ENCODE results near the gene DAPK1.

Gene DAPK1

DNA sequence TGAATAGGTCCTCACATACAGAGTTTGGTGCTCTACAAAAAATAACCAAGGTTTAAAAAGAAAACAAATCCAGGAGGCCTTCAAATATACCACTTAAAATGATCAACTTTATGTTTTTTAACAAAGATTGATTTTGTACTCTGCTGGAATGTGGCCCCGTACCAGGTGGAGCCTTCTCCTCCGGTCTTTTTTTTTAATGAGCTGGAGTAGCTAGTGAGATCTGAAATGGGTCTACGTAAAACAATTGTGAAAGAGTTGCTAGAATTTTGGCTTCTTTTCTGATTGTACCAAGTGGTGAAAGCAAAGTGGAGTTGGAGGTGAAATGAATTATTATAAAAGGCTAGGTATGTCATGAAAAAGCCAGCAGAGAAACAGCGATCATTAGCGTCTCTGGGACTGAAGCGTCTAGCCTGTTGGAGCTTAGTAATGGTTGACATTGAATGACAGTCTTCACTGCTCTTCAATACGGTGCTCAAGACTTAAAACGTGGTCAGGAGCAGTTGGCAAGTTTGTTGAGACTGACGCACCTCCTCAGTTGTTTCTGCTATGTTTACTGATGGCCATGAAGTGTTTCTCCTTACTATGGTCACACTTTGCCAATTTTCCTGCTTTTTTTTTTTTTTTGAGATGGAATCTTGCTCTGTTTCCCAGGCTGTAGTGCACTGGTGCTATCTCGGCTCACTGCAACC lies 84.4 kb downstream of the DAPK1 start:
- H3K27me3 Mint-ChIP-seq (ENCODE audit: low read depth): no peaks in the 10 kb centered on the region

GRCh38 chr9:87584326-87584725 lies 86.7 kb downstream of the DAPK1 start:
- peaks cover 3% of the 10 kb centered on the region for H3K36me3 Mint-ChIP-seq (ENCODE audit: low read depth)
- peak overlapping the region in 1 of 3 experiments; percentile 81 for H3K27ac Mint-ChIP-seq
- H3K4me3 Mint-ChIP-seq: no peak overlapping the region
- H3K4me1 Mint-ChIP-seq: peaks cover 61% of the 10 kb centered on the region
- no peaks in the 10 kb centered on the region for H3K27me3 Mint-ChIP-seq (ENCODE audit: low read depth)
- TF ChIP-seq, protein P1, sequence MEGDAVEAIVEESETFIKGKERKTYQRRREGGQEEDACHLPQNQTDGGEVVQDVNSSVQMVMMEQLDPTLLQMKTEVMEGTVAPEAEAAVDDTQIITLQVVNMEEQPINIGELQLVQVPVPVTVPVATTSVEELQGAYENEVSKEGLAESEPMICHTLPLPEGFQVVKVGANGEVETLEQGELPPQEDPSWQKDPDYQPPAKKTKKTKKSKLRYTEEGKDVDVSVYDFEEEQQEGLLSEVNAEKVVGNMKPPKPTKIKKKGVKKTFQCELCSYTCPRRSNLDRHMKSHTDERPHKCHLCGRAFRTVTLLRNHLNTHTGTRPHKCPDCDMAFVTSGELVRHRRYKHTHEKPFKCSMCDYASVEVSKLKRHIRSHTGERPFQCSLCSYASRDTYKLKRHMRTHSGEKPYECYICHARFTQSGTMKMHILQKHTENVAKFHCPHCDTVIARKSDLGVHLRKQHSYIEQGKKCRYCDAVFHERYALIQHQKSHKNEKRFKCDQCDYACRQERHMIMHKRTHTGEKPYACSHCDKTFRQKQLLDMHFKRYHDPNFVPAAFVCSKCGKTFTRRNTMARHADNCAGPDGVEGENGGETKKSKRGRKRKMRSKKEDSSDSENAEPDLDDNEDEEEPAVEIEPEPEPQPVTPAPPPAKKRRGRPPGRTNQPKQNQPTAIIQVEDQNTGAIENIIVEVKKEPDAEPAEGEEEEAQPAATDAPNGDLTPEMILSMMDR (IDR thresholded peaks at IDR 0.05; ENCODE audit: unreplicated experiment in 3 of 3): no peak
- H3K9me3 Mint-ChIP-seq: no peaks in the 10 kb centered on the region

More for the DNA sequence above, 84.4 kb downstream of the DAPK1 start:
- TF ChIP-seq, protein P1 (IDR thresholded peaks at IDR 0.05; ENCODE audit: unreplicated experiment in 3 of 3): no peak
- Mint-ChIP-seq H3K9me3 (no peaks in the 10 kb centered on the region), H3K4me3 (no peak overlapping the region), H3K36me3 (ENCODE audit: low read depth) (peaks cover 3% of the 10 kb centered on the region), H3K27ac (peak overlapping the region; percentile 22 to 71 (median 61)), H3K4me1 (peaks cover 63% of the 10 kb centered on the region)

- Mint-ChIP-seq H3K36me3 (ENCODE audit: low read depth) (peaks cover 3% of the 10 kb centered on the region), H3K27me3 (ENCODE audit: low read depth) (no peaks in the 10 kb centered on the region), H3K4me3 (no peak overlapping the region), H3K4me1 (peaks cover 54% of the 10 kb centered on the region), H3K9me3 (no peaks in the 10 kb centered on the region), H3K27ac (peak overlapping the region; percentile 66 to 84 (median 81))
- TF ChIP-seq, protein P1 (IDR thresholded peaks at IDR 0.05; ENCODE audit: unreplicated experiment in 3 of 3): no peak
Measured at GRCh38 chr9:87585123-87585855, 87.6 kb downstream of the DAPK1 start.

GRCh38 chr9:87586731-87587355 lies 89.2 kb downstream of the DAPK1 start:
- H3K36me3 Mint-ChIP-seq (ENCODE audit: low read depth): peaks cover 3% of the 10 kb centered on the region
- H3K9me3 Mint-ChIP-seq: no peaks in the 10 kb centered on the region
- no peak overlapping the region for H3K4me3 Mint-ChIP-seq
- peaks cover 39% of the 10 kb centered on the region for H3K4me1 Mint-ChIP-seq
- peak overlapping the region; percentile 71 to 80 (median 73) for H3K27ac Mint-ChIP-seq
- TF ChIP-seq, protein P1 (IDR thresholded peaks at IDR 0.05; ENCODE audit: unreplicated experiment in 3 of 3): no peak
- H3K27me3 Mint-ChIP-seq (ENCODE audit: low read depth): no peaks in the 10 kb centered on the region

DNA sequence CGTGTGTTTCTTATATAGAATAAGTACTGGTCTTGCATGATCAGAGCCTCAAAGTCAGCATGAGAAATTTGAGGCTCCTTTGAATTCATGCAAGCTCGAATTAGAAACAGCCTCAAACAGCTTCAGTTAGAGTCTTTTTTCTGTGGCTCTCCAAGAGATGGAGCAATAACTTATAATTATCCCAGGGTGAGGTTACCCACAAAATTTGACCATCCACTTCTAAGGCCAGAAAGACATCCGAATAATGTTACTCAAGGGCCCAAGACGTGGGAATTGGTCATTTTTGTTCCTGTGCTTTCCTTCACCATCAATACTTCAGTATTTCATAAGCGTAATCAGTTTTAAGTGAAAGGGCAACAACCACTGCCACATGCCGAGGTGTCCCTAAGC lies 89.7 kb downstream of the DAPK1 start:
- H3K4me3 Mint-ChIP-seq: no peak overlapping the region
- no peaks in the 10 kb centered on the region for H3K27me3 Mint-ChIP-seq (ENCODE audit: low read depth)
- H3K9me3 Mint-ChIP-seq: no peaks in the 10 kb centered on the region
- H3K27ac Mint-ChIP-seq: peak overlapping the region; percentile 71 to 80 (median 73)
- H3K36me3 Mint-ChIP-seq (ENCODE audit: low read depth): peaks cover 3% of the 10 kb centered on the region
- TF ChIP-seq, protein P1 (IDR thresholded peaks at IDR 0.05; ENCODE audit: unreplicated experiment in 3 of 3): no peak
- peaks cover 38% of the 10 kb centered on the region for H3K4me1 Mint-ChIP-seq
